Muscle layer of duodenum (tissue), 2 donors: ENCODE data around the gene SPOP.

Source experiments
- H3K27ac ChIP-seq: one replicate; pipeline ENCODE4 v1.7.0; 2013; ENCODE audit warnings: mild to moderate bottlenecking, low read length
- H3K27me3 ChIP-seq: one replicate; pipeline ENCODE4 v1.7.0; 2013; ENCODE audit warnings: low read depth, mild to moderate bottlenecking, control low read depth, low read length
- H3K36me3 ChIP-seq, 2 donors: one replicate each; pipeline ENCODE4 v1.7.0; 2013; ENCODE audit warnings: low read length in 2 of 2, control low read depth in 1 of 2, mild to moderate bottlenecking in 1 of 2; ENCODE audit not compliant: insufficient read depth in 2 of 2, control insufficient read depth in 1 of 2
- H3K4me1 ChIP-seq, 2 donors: one replicate each; pipeline ENCODE4 v1.7.0; 2013; ENCODE audit warnings: low read length in 2 of 2, mild to moderate bottlenecking in 2 of 2, control low read depth in 1 of 2, moderate library complexity in 1 of 2; ENCODE audit not compliant: insufficient read depth in 2 of 2, control insufficient read depth in 1 of 2
- H3K4me3 ChIP-seq, 2 donors: one replicate each; pipeline ENCODE4 v1.7.0; 2013; ENCODE audit warnings: low read length in 2 of 2, low read depth in 1 of 2, mild to moderate bottlenecking in 1 of 2
- H3K9me3 ChIP-seq, 2 donors: one replicate each; pipeline ENCODE4 v1.7.0; 2013; ENCODE audit warnings: low read length in 2 of 2, control low read depth in 1 of 2, mild to moderate bottlenecking in 1 of 2; ENCODE audit not compliant: control insufficient read depth in 1 of 2
- donor health status: healthy.

Gene SPOP

DNA sequence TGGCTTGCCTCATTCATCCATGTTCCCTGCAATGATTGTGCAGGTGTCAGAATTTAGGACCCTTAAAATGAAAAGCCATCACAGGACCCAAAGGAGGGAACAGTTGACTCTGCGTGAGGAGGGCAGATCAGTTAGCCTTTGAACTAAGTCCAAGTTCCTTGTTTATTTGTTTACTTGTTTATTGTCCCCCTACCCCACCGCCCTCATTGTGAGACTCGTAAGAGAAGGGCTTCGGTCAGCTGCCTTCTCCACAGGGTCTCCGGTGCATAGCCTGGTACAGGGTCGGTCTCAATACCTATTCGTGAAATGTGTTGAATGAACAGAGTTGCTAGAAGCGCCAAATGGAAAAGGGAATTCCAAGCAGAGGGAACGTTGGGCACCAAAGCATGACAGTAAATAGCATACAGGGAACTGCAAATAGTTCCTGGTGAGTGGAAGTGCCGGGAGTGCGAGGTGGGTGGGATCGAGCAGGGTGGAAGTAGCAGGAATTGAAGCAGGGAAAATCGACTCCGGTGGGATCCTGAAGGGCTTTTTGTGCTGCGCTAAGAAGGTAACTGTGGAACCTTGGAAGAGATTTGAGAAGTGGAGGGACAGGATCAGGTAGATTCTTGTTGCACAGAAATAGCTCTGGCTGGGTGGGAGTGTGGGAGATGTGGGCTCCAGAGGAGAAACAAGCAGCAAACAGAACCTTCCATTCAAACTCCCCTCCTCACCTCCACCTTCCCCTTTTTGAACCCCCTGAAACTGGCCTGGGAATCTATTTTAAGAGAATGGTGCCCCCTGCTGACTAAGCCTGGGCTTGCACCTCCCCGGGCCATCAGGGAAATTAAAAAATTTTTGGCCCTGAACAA is 17.2 kb upstream of the SPOP start:
- Histone ChIP-seq H3K9me3 (no peaks in the 10 kb centered on the region), H3K27me3 (no peaks in the 10 kb centered on the region), H3K4me1 (peaks cover 0 to 4% of the 10 kb centered on the region in 2 donors), H3K27ac (no peak overlapping the region), H3K36me3 (peaks cover 0 to 5% of the 10 kb centered on the region in 2 donors), H3K4me3 (no peak overlapping the region)

DNA sequence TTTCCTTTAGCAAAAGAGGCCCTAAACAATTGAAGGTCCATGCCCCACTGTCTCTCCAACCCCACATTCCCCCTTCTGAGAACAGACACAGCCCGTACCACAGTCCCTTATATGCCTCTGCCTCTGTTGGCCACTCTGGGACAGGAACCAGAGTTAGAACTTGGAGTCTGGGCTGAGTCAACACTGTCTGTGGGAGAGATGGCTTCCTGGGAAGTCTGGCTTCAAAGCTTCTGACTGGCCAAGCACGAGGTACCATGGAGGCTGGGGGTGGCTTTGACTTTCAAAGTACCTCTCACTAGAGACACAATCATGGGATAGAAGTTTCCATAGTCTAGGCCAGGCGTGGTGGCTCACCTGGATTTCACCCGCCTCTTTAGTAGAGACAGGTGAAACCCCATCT is 14.9 kb upstream of the SPOP start:
- Histone ChIP-seq H3K27ac (peak overlapping the region; percentile 63), H3K27me3 (no peaks in the 10 kb centered on the region), H3K9me3 (no peaks in the 10 kb centered on the region), H3K4me1 (peaks cover 0 to 4% of the 10 kb centered on the region in 2 donors), H3K36me3 (no peaks in the 10 kb centered on the region), H3K4me3 (no peak overlapping the region)

DNA sequence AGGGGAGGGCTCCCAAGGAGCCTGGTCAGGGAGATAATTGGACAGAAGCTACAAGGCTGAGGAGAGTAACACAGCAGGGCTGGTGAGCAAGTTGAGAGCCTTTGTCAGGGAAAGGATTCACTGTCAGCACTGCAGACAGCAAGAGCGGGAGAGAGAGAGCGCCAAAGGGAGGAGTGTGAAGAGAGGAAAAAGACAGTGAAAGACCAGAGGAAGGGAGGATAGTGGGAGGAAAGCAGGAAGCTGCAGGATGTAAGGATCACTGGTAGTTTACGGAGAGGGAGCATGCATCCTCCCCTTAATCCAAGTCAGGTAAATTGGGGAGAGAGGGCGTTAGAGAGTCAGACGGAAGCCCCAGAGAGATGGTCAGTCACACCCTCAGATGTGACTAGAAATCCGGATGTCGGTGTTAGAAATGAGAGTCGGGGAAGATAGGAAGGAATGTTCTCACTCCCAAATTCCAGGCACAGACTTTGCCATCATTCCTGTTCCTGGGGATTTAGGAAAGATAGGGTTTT is 13.8 kb upstream of the SPOP start:
- Histone ChIP-seq H3K36me3 (no peaks in the 10 kb centered on the region), H3K4me1 (peaks cover 0 to 4% of the 10 kb centered on the region in 2 donors), H3K27me3 (no peaks in the 10 kb centered on the region), H3K4me3 (peak overlapping the region in 1 of 2 donors; percentile 41), H3K27ac (peak overlapping the region; percentile 81), H3K9me3 (no peaks in the 10 kb centered on the region)

DNA sequence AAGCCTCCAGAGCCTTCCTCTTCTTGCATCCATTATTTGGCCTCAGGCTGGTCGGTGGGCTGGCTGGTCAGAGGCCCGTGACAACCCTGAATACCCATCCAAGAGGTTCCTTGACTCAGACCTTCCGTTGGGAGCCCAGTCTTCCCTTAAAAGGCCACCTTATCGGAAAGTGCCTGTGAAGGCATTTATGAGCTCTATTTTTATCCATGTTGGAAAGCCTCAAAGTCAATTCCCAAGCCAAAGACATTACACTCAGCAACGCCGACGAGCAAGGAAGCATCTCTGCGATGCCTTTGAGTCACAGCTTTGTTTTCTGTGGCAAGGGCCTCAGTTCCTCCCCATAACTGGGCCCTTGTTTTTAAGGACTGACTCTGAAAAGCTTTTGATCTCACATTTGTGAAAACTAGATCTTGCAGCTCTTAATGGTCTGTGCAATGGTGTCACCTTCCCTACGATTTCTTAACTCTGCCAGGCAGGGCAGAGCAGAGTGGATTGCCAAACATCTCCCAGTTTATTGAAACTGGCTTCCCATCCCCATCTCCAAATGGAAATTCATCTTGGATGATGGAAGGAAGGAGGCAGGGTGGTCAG is 13.3 kb upstream of the SPOP start:
- Histone ChIP-seq H3K36me3 (no peaks in the 10 kb centered on the region), H3K4me3 (peak overlapping the region in 1 of 2 donors; percentile 41), H3K9me3 (no peaks in the 10 kb centered on the region), H3K4me1 (peaks cover 0 to 4% of the 10 kb centered on the region in 2 donors), H3K27me3 (no peaks in the 10 kb centered on the region), H3K27ac (peak overlapping the region; percentile 81)

DNA sequence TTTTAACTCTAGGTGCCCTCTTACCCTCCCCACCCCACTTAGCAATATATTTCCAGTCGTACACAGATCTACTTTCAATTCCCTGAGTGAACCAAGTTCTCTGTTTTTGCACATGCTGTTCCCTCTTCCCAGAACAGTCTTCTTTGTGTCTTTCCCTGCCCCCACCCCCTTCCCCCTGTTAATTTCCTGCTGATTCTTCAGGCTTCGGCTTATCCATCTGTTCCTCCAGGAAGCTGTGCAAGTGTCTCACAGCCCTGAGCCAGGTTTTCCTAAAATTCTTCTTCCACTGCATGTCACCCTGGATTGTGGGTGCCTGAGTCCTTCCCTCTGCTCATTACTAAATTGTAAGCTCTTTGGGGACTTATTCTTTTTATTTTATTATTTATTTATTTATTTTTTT is 12.4 kb upstream of the SPOP start:
- Histone ChIP-seq H3K27ac (no peak overlapping the region), H3K9me3 (no peaks in the 10 kb centered on the region), H3K27me3 (no peaks in the 10 kb centered on the region), H3K4me1 (peaks cover 0 to 3% of the 10 kb centered on the region in 2 donors), H3K36me3 (no peaks in the 10 kb centered on the region), H3K4me3 (no peak overlapping the region)

DNA sequence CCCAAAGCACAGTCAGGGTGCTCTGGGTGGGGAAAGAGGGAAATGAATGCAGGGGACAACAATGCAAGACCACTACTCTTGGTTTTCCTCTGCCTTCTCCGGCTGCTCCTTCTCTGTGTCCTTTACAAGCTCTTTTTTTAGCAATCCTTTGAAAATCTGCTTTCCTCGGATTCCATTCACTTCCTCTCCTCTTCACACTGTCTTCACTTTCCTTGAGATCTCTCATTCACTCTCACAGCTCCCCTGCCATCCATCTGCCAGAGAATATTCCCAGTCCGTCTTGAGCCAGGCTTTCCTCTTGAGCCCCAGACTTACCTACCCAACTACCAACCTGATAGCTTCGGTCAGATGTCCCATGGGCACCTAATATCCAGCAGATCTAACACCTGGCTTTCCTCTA is 11.0 kb upstream of the SPOP start:
- Histone ChIP-seq H3K4me1 (no peaks in the 10 kb centered on the region), H3K27ac (no peak overlapping the region), H3K27me3 (no peaks in the 10 kb centered on the region), H3K36me3 (no peaks in the 10 kb centered on the region), H3K9me3 (no peaks in the 10 kb centered on the region), H3K4me3 (no peak overlapping the region)

DNA sequence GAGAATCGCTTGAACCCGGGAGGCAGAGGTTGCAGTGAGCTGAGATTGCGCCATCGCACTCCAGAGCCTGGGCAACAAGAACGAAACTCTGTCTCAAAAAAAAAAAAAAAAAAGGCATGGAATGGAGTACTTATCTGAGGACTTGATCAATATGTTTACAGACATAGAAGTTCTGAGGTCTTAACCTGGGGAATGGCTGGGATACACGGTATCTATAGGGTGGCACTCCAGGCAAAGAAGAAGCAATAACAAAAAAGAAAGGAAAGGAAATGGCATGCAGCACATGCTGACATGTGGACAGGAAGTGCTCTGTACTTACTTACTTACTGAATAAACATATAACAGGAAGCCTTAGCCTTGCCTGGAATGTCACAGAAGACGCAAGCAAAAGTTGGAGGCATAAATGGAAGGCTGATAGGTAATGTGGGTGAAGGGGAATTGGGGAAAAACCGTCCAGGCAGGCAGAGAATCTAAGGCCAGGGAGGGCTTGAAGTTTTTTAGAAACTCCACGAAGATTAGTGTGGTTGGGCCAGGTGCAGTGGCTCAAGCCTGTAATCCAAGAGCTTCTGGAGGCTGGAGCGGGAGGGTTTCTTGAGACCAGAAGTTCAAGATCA is 10.1 kb upstream of the SPOP start:
- H3K27ac ChIP-seq, result peak overlapping the region; percentile 75
- no peaks in the 10 kb centered on the region for H3K4me1 ChIP-seq
- no peaks in the 10 kb centered on the region for H3K27me3 ChIP-seq
- no peak overlapping the region for H3K4me3 ChIP-seq
- H3K36me3 ChIP-seq, result no peaks in the 10 kb centered on the region
- H3K9me3 ChIP-seq, result no peaks in the 10 kb centered on the region

DNA sequence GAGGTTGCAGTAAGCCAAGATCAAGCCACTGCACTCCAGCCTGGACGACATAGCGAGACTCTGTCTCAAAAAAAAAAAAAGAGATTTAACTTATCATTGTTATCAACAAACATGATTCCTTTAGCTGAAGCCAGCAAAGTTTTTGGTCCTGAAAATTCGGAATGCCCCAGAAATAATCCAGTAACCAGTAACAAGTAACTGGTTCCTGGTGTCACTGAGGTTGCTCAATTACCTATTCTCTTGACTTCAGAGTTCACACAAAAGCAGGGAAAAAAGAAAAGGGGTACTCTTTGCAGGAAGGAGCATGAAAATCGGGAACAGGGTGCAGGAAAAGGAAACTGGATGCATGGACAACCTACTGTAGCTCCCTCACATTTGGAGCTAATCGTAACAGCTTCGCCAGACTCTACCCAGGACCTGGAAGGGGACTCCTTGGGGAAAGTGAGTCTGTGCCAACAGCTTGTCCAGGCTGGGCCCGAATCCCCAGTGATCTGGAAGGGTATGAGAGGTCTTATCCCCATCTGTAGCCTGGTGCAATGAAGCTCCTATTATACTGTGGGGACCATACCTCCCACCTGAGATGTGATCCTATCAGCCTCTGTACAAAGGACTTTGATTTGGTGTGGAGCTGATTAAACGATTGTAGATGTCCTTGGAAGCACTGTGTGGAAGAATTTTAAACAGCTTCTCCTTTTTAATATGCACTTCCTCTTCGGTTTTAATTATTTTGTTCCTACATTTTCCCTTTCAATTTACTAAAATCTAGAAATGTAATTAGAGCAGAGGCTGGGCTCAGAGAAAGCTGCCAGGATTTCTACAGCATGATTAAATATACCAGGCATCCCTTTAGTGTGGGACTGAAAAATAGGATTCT is 3.4 kb upstream of the SPOP start:
- no peak overlapping the region for H3K27ac ChIP-seq

DNA sequence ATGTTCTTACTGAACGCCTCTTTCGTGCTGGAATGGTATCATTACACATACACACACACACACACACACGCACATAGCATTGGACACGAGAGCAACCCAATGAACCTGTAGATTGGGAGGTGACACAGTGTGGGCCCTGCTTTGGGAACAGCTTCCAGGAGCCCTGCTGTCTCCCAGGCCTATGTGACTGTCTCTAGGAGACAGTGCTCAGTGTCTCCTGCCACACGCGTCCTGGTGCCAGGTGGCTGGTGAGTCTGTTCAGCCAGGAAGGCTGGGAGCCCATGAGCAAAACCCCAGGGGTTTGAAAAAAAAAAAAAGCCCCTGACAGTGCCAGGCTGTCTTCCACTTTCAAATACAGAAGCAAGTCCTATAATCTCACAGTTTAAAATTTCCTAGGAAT is 2.4 kb upstream of the SPOP start:
- H3K27me3 ChIP-seq, result no peaks in the 10 kb centered on the region
- peaks cover 11 to 14% of the 10 kb centered on the region in 2 donors for H3K4me1 ChIP-seq
- no peak overlapping the region for H3K4me3 ChIP-seq
- H3K27ac ChIP-seq, result no peak overlapping the region
- no peaks in the 10 kb centered on the region for H3K9me3 ChIP-seq
- peaks cover 0 to 3% of the 10 kb centered on the region in 2 donors for H3K36me3 ChIP-seq

More for the DNA sequence above, 3.4 kb upstream of the SPOP start:
- peaks cover 0 to 3% of the 10 kb centered on the region in 2 donors for H3K36me3 ChIP-seq
- H3K4me1 ChIP-seq, result peaks cover 4 to 5% of the 10 kb centered on the region in 2 donors
- H3K4me3 ChIP-seq, result no peak overlapping the region
- no peaks in the 10 kb centered on the region for H3K9me3 ChIP-seq
- H3K27me3 ChIP-seq, result no peaks in the 10 kb centered on the region

DNA sequence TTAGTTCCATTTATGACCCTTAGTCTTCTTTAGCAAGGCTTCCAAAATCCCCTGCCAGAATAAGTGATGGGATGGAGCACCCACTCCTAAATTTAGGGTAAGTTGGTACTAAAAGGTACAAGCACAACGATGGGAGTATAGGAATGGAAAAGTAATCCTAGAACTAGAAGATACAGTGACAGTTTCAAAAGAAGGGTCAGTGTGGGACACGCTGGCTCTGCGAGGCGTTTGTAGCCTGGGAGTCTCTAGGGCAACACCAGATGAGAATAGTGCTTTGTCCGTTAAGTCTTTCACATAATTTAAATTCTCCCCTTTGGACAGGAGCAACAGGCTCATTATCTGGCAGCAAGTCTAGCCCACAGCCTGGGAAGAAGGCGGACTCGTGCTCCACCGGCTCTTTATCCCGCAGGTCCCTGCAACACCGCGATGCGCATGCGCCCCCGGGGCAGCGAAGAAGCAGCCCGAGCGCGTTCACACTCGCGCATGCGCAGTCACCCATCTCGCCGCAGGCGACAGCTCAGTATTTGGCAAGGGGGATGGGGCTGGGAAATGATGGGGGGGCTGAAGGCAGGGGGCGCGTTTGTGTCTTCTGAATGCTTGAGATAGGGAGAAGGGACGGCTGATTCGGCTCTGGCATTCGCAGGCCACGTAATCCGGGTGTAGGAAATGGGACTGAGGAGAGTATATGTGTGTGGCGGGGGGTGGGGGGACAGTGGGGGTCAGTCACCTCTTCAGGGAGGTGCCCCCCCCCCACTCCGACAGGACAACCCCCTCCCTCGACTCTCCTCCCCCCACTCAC is 564 bp downstream of the SPOP start:
- H3K4me3 ChIP-seq, result peak overlapping the region; percentile 59 to 62
- H3K4me1 ChIP-seq, result peaks cover 15 to 36% of the 10 kb centered on the region in 2 donors
- H3K27me3 ChIP-seq, result no peaks in the 10 kb centered on the region
- H3K9me3 ChIP-seq, result no peaks in the 10 kb centered on the region
- peaks cover 0 to 3% of the 10 kb centered on the region in 2 donors for H3K36me3 ChIP-seq
- peak overlapping the region; percentile 54 for H3K27ac ChIP-seq
